ENCODE data around the gene MED26.

Gene MED26

GRCh38 chr19:16650821-16651220, 22.8 kb upstream of the MED26 start:
- ChIA-PET POLR2A (no interaction called here), CTCF (no interaction called here)
- Histone ChIP-seq H3K27ac (ENCODE audit: extremely low read depth, low read depth, low read length) (no peak overlapping the region), H3K4me3 (ENCODE audit: low read depth, low read length) (no peak overlapping the region), H3K36me3 (ENCODE audit: control insufficient read depth in 2 of 2, insufficient read depth in 1 of 2, low read length in 2 of 2) (peaks cover 24 to 79% of the 10 kb centered on the region in 2 experiments), H3K4me1 (ENCODE audit: control insufficient read depth, insufficient read depth, low read length) (no peaks in the 10 kb centered on the region), H3K9me3 (ENCODE audit: control insufficient read depth, insufficient read depth, low read depth, low read length) (no peaks in the 10 kb centered on the region)
- TF ChIP-seq ZNF18 (tag by site-specific recombination; IDR thresholded peaks at IDR 0.05) = no peak
- no peak for TF ChIP-seq ZNF426 (tag by site-specific recombination; IDR thresholded peaks at IDR 0.05)
- TF ChIP-seq ZNF335 (tag by site-specific recombination; conservative IDR thresholded peaks at IDR 0.05) = no peak
- no peak for TF ChIP-seq OVOL3 (tag by site-specific recombination; IDR thresholded peaks at IDR 0.05)
- TF ChIP-seq ZNF624 (tag by site-specific recombination; IDR thresholded peaks at IDR 0.05) = no peak
- no peak for TF ChIP-seq BCL11A (tag by site-specific recombination; IDR thresholded peaks at IDR 0.05; ENCODE audit: low read depth)
- TF ChIP-seq YY2 (tag by site-specific recombination; IDR thresholded peaks at IDR 0.05) = no peak
- no peak for TF ChIP-seq ZNF133 (tag by site-specific recombination; IDR thresholded peaks at IDR 0.05)
- TF ChIP-seq SETDB1 (IDR thresholded peaks at IDR 0.05; ENCODE audit: insufficient read length, low read length) = no peak
- TF ChIP-seq ZNF311 (tag by site-specific recombination; IDR thresholded peaks at IDR 0.05; ENCODE audit: borderline replicate concordance) = no peak
- TF ChIP-seq ZNF785 (tag by site-specific recombination; IDR thresholded peaks at IDR 0.05) = no peak
- TF ChIP-seq ZNF704 (tag by site-specific recombination; IDR thresholded peaks at IDR 0.05) = no peak
- TF ChIP-seq ZNF433 (tag by site-specific recombination; IDR thresholded peaks at IDR 0.05; ENCODE audit: low read depth) = no peak
- no peak for TF ChIP-seq ZSCAN16 (tag by site-specific recombination; IDR thresholded peaks at IDR 0.05)
- TF ChIP-seq ZNF48 (tag by site-specific recombination; IDR thresholded peaks at IDR 0.05) = no peak
- TF ChIP-seq ZBTB44 (tag by site-specific recombination; IDR thresholded peaks at IDR 0.05) = no peak
- TF ChIP-seq SALL2 (tag by site-specific recombination; IDR thresholded peaks at IDR 0.05; ENCODE audit: borderline replicate concordance) = no peak
- no peak for TF ChIP-seq KLF16 (tag by site-specific recombination; IDR thresholded peaks at IDR 0.05)

- CTCF ChIA-PET = interaction anchor here (0.6 kb wide), 1 partner anchor 735 kb away, joined by 3 read pairs; no protein-coding TSS in a partner anchor
- no peak overlapping the region for H3K4me3 ChIP-seq (ENCODE audit: low read depth, low read length)
- no peaks in the 10 kb centered on the region for H3K9me3 ChIP-seq (ENCODE audit: control insufficient read depth, insufficient read depth, low read depth, low read length)
- TF ChIP-seq ZNF426 (tag by site-specific recombination; IDR thresholded peaks at IDR 0.05) (no peak), ZNF768 (tag by site-specific recombination; IDR thresholded peaks at IDR 0.05) (no peak), PBX3 (CRISPR knock-in tag; IDR thresholded peaks at IDR 0.05) (no peak)
- no peaks in the 10 kb centered on the region for H3K4me1 ChIP-seq (ENCODE audit: control insufficient read depth, insufficient read depth, low read length)
- no peak overlapping the region for H3K27ac ChIP-seq (ENCODE audit: extremely low read depth, low read depth, low read length)
- POLR2A ChIA-PET = interaction anchor here (1.1 kb wide), 1 partner anchor 10 kb away, joined by 3 read pairs; the partner anchor contains the start of gene SMIM7
- H3K36me3 ChIP-seq (ENCODE audit: control insufficient read depth in 2 of 2, insufficient read depth in 1 of 2, low read length in 2 of 2) = peaks cover 26 to 80% of the 10 kb centered on the region in 2 experiments
Measured at GRCh38 chr19:16649734-16650133, 21.7 kb upstream of the MED26 start.

Data from HEK293 (cell line).